ENCODE measurements around the gene TMEM121B. TPM values are rescaled to one million over a fixed set of nuclear protein-coding genes. Genes with fewer than 3 reads are reported as not detected.

TMEM121B gene
- total RNA-seq, 4 donors from 2014 or later, result 0.76 to 1.9 (median 1.6) TPM

DNA sequence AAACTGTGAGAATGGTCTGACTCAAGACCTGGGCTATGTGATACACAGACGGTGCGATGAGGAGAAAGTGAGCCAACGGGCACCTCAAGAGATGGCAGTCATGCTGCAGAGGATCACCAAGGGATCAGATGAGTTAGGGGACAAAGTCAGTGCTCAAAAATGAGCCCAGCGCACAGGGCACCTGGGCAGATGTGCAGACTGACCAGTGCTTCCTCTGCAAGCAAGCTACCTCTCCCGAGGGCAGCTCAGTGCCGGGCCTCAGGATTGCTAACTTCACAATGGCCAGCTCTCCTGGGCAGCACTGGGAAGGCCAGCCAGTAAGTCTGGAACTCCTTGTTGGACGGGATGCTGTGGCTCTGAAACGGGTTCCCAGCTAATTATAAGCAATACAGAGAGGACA is 22.7 kb upstream of the TMEM121B start:
- Histone ChIP-seq H3K27me3 (no peaks in the 10 kb centered on the region), H3K27ac (no peak overlapping the region), H3K4me3 (no peak overlapping the region), H3K4me1 (peaks cover 3% of the 10 kb centered on the region), H3K9me3 (no peaks in the 10 kb centered on the region), H3K36me3 (peaks cover 67% of the 10 kb centered on the region)
- 87% methylated on average over 8 of the region's 8 CpGs for WGBS
- TF ChIP-seq POLR2AphosphoS5 (IDR thresholded peaks at IDR 0.05), result no peak
- TF ChIP-seq, protein P1, sequence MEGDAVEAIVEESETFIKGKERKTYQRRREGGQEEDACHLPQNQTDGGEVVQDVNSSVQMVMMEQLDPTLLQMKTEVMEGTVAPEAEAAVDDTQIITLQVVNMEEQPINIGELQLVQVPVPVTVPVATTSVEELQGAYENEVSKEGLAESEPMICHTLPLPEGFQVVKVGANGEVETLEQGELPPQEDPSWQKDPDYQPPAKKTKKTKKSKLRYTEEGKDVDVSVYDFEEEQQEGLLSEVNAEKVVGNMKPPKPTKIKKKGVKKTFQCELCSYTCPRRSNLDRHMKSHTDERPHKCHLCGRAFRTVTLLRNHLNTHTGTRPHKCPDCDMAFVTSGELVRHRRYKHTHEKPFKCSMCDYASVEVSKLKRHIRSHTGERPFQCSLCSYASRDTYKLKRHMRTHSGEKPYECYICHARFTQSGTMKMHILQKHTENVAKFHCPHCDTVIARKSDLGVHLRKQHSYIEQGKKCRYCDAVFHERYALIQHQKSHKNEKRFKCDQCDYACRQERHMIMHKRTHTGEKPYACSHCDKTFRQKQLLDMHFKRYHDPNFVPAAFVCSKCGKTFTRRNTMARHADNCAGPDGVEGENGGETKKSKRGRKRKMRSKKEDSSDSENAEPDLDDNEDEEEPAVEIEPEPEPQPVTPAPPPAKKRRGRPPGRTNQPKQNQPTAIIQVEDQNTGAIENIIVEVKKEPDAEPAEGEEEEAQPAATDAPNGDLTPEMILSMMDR (IDR thresholded peaks at IDR 0.05), result no peak
- TF ChIP-seq POLR2A (IDR thresholded peaks at IDR 0.05), result no peak
- no peak for TF ChIP-seq EP300 (IDR thresholded peaks at IDR 0.05)
- DNase-seq (ENCODE audit: low spot score in 2 of 2), result peak in 1 of 2 donors; percentile 30

DNA sequence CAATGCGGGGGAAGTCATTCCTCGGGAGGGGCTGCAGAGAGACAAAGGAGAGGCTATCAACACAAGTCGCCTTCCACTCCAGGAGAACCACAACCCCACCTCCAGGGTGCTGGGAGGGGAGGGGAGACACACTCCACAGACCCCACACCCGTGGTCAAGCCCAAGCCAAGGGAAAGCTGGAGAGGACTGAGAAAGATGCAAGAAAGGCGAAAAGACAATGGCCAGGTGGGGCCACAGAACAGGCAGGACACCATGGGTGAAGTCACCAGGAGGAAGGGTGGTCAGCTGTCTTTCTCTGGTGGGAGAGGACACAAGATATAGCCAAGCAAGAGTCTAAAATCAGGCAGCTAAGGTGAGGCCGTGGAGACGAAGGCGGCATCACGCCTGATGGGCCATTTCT is 21.9 kb upstream of the TMEM121B start:
- H3K4me3 ChIP-seq, result no peak overlapping the region
- no peak overlapping the region for H3K27ac ChIP-seq
- no peak for TF ChIP-seq EP300 (IDR thresholded peaks at IDR 0.05)
- TF ChIP-seq POLR2A (IDR thresholded peaks at IDR 0.05), result no peak
- TF ChIP-seq, protein P1 (IDR thresholded peaks at IDR 0.05), result no peak
- TF ChIP-seq POLR2AphosphoS5 (IDR thresholded peaks at IDR 0.05), result no peak
- no peaks in the 10 kb centered on the region for H3K27me3 ChIP-seq
- no peaks in the 10 kb centered on the region for H3K9me3 ChIP-seq
- 93% methylated on average over 9 of the region's 9 CpGs for WGBS
- H3K36me3 ChIP-seq, result peaks cover 72% of the 10 kb centered on the region
- H3K4me1 ChIP-seq, result no peaks in the 10 kb centered on the region
- DNase-seq (ENCODE audit: low spot score in 2 of 2), result peak in 1 of 2 donors; percentile 40

DNA sequence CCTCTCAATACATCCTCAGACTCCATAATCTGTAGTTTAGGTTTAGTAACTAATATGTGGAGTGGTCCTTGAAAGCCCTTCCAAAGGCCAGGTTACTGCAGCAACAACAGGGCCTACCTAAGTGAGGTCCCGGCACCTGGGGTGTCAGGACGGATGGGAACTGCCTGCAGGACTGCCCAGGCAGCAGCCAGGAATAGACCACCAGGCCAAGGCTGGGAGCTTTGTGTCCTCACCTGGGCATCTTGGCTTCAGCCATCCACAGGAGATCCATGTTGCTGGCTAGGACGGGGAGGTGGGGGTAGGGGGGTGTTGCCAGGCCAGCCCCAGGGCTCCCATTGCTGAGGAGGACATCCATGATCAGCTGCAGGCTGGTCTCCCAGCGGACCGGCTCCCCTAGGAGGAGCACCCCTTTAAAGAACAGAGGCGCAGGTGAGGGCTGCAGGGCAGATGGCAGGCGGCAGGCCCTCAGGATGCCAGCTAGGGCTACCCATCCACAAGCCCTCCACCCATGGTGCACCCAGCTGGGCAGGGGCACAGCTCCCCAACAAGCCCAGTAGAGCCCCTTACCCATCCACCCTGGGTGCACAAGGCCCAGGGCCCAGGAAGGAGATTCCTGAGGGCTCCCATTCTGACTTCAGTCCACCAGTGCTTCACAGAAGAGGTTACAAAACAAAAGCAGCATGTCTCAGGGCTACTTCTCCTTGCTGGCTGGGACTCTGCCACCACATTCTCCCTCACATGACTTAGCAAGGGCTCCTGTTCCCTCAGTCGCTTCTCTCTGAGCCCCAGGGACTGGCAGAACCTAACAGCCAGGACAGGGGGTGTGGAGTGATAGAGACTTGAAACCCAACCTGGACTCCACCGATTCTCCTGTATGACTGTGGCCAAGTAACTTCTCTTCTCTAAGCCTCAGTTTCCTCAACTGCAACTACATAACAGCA is 19.9 kb upstream of the TMEM121B start:
- 85% methylated on average over 2 of the region's 9 CpGs for WGBS
- peak in 1 of 2 donors; percentile 46 for DNase-seq (ENCODE audit: low spot score in 2 of 2)
- peaks cover 80% of the 10 kb centered on the region for H3K36me3 ChIP-seq
- no peaks in the 10 kb centered on the region for H3K27me3 ChIP-seq
- no peak overlapping the region for H3K4me3 ChIP-seq
- no peak for TF ChIP-seq POLR2AphosphoS5 (IDR thresholded peaks at IDR 0.05)
- no peak for TF ChIP-seq EP300 (IDR thresholded peaks at IDR 0.05)
- TF ChIP-seq, protein P1 (IDR thresholded peaks at IDR 0.05), result no peak
- no peak for TF ChIP-seq POLR2A (IDR thresholded peaks at IDR 0.05)
- H3K9me3 ChIP-seq, result no peaks in the 10 kb centered on the region
- no peak overlapping the region for H3K27ac ChIP-seq
- no peaks in the 10 kb centered on the region for H3K4me1 ChIP-seq

DNA sequence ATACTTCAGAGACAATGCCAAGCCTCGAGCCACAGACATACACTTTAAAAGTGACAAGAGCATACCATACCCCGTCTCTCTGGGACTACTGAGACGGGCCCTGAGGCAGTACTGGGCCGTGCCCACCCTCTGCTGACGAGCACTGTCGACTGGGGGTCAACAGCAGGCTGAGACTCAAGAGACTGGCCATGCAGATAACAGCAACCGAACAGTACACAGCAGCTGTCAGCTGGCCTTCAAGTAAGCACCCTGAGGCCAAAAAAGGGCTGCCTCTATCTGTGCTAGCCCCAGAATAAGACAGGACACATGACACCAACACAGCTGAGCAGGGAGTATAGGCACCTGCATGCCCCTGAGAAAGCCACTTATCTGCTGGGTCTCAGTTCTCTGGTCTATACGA is 18.9 kb upstream of the TMEM121B start:
- no peaks in the 10 kb centered on the region for H3K27me3 ChIP-seq
- H3K4me1 ChIP-seq, result no peaks in the 10 kb centered on the region
- H3K4me3 ChIP-seq, result no peak overlapping the region
- H3K27ac ChIP-seq, result no peak overlapping the region
- peak in 1 of 2 donors; percentile 17 for DNase-seq (ENCODE audit: low spot score in 2 of 2)
- WGBS, result 90% methylated on average over 8 of the region's 8 CpGs
- H3K36me3 ChIP-seq, result peaks cover 82% of the 10 kb centered on the region
- H3K9me3 ChIP-seq, result no peaks in the 10 kb centered on the region
- TF ChIP-seq POLR2A (IDR thresholded peaks at IDR 0.05) (no peak), POLR2AphosphoS5 (IDR thresholded peaks at IDR 0.05) (no peak), EP300 (IDR thresholded peaks at IDR 0.05) (no peak)
- TF ChIP-seq, protein P1 (IDR thresholded peaks at IDR 0.05), result no peak

DNA sequence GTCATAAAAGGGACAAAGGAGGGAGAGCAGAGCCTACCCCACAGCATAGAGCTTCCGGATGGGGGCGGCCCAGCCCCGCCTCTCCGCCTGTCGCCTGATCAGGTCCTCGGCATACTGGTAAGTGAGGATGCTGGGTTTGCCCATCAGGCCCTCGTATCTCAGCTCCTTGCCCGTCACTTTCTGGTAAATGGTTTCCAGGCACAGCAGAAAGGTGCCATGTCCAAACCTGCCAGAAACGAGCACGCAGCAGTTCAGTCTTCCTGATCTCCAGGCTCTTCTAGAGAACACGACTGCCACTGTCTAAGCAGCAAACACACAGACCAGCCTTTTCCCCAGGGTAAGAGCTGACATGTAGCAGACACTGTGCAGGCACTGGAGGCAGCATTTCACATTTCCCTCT is 17.4 kb upstream of the TMEM121B start:
- TF ChIP-seq POLR2A (IDR thresholded peaks at IDR 0.05) (no peak), EP300 (IDR thresholded peaks at IDR 0.05) (no peak), POLR2AphosphoS5 (IDR thresholded peaks at IDR 0.05) (no peak)
- TF ChIP-seq, protein P1 (IDR thresholded peaks at IDR 0.05), result no peak
- Histone ChIP-seq H3K4me3 (no peak overlapping the region), H3K27ac (no peak overlapping the region), H3K27me3 (no peaks in the 10 kb centered on the region), H3K36me3 (peaks cover 67% of the 10 kb centered on the region), H3K4me1 (no peaks in the 10 kb centered on the region), H3K9me3 (no peaks in the 10 kb centered on the region)
- 86% methylated on average over 11 of the region's 11 CpGs for WGBS
- DNase-seq (ENCODE audit: low spot score in 2 of 2), result peak in 1 of 2 donors; percentile 30

Measured in suprapubic skin (tissue), 4 donors.